Stimulated activated naive CD8-positive, alpha-beta T cell treated with anti-CD3 and anti-CD28 coated beads, Interleukin-15, amount 100 ng/mL, for 72 hours (primary cell): ENCODE results near the gene ADAMTS13.

ENCODE experiments used
- ATAC-seq: fragments of 150-1000 bp; cut with Tn5 transposase; 2 replicates; pipeline ENCODE4 v1.10.0; 2021; ENCODE audit warnings: mild to moderate bottlenecking, moderate library complexity
- DNase-seq, 2 donors: peaks; one replicate each; pipeline ENCODE4 v3.0.0; 2021 to 2022
- H3K27ac Mint-ChIP-seq, 2 donors: one replicate each; pipeline ENCODE4 v1.8.0; 2022; ENCODE audit warnings: mild to moderate bottlenecking in 2 of 2, mixed read lengths in 2 of 2, moderate library complexity in 2 of 2
- H3K27me3 Mint-ChIP-seq: one replicate; pipeline ENCODE4 v1.8.0; 2022; ENCODE audit warnings: mixed read lengths
- H3K4me1 Mint-ChIP-seq: one replicate; pipeline ENCODE4 v1.8.0; 2022; ENCODE audit warnings: mild to moderate bottlenecking, mixed read lengths
- H3K4me3 Mint-ChIP-seq, 2 donors: one replicate each; pipeline ENCODE4 v1.8.0; 2022; ENCODE audit warnings: mild to moderate bottlenecking in 2 of 2, mixed read lengths in 2 of 2, moderate library complexity in 1 of 2
- H3K9me3 Mint-ChIP-seq, 2 donors: one replicate each; pipeline ENCODE4 v1.8.0; 2022; ENCODE audit warnings: mixed read lengths in 2 of 2

The ADAMTS13 gene

DNA sequence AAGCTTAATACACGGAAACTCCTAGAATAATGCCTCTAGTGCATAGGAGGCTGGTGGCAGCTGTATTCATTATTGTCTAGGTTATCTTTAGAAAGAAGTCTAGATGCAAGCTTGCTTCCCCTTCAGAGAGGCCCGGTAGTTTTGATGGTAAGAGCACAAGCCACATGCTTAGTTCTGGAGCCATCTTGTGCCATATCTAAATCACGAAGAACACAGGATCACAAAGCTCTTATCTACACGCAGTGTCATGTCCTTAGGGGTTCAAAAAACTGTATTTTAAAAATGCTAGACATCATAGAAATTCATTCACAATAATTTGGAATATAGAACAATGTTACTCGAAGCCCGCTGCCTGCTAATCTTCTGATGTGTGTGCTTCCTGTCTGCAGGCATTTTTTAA, 43.8 kb downstream of the ADAMTS13 start:
- ATAC-seq (no peak), DNase-seq (no peak)
- Mint-ChIP-seq H3K4me1 (no peaks in the 10 kb centered on the region), H3K9me3 (no peaks in the 10 kb centered on the region), H3K27me3 (no peaks in the 10 kb centered on the region), H3K4me3 (no peak overlapping the region), H3K27ac (no peak overlapping the region)

- Mint-ChIP-seq H3K4me3 (no peak overlapping the region), H3K9me3 (no peaks in the 10 kb centered on the region), H3K4me1 (no peaks in the 10 kb centered on the region), H3K27ac (no peak overlapping the region), H3K27me3 (no peaks in the 10 kb centered on the region)
- no peak for DNase-seq
- no peak for ATAC-seq
These were observed 44.9 kb downstream of the ADAMTS13 start for GRCh38 chr9:133467101-133467500.

- Mint-ChIP-seq H3K27ac (no peak overlapping the region), H3K27me3 (no peaks in the 10 kb centered on the region), H3K9me3 (no peaks in the 10 kb centered on the region), H3K4me1 (no peaks in the 10 kb centered on the region), H3K4me3 (no peak overlapping the region)
- no peak for DNase-seq
- no peak for ATAC-seq
These were observed 46.2 kb downstream of the ADAMTS13 start for GRCh38 chr9:133468374-133468773.

DNA sequence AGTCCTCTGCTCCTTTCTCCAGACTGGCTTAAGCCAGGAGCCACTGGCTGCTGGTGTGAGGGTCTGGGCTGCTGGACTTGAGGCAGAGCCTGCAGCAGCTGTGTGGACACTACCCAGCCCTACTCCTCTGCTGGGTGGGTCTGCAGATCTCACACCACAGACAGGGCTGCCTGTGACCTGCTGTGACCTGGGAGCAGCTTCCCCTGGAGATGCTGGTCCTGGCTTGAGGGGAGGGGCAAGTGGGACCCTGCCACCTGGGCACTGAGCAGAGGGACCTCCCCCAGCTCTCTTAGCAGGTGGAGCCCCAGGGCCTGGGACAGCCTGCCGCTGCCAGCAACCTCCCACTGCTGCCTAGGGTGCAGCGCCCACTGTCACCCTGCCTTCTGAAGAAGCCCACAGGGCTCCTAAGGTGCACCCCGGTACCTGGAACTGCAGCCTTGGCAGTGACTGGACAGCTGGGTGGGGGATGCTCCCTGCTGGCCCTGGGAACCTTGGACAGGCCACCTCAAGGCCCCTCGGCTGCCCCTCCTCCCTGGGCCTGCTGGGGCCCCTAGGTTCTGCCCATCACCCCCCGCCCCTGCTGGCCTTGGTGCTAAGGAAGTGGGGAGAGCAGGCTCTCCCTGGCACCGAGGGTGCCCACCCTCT, 46.7 kb downstream of the ADAMTS13 start:
- no peaks in the 10 kb centered on the region for H3K4me1 Mint-ChIP-seq
- ATAC-seq: no peak
- no peak for DNase-seq
- no peaks in the 10 kb centered on the region for H3K27me3 Mint-ChIP-seq
- no peaks in the 10 kb centered on the region for H3K9me3 Mint-ChIP-seq
- H3K27ac Mint-ChIP-seq: no peak overlapping the region
- no peak overlapping the region for H3K4me3 Mint-ChIP-seq

- H3K4me1 Mint-ChIP-seq: no peaks in the 10 kb centered on the region
- H3K4me3 Mint-ChIP-seq: no peak overlapping the region
- no peaks in the 10 kb centered on the region for H3K9me3 Mint-ChIP-seq
- ATAC-seq (no peak), DNase-seq (no peak)
- H3K27ac Mint-ChIP-seq: no peak overlapping the region
- no peaks in the 10 kb centered on the region for H3K27me3 Mint-ChIP-seq
These were observed 48.3 kb downstream of the ADAMTS13 start for GRCh38 chr9:133470427-133470924.

DNA sequence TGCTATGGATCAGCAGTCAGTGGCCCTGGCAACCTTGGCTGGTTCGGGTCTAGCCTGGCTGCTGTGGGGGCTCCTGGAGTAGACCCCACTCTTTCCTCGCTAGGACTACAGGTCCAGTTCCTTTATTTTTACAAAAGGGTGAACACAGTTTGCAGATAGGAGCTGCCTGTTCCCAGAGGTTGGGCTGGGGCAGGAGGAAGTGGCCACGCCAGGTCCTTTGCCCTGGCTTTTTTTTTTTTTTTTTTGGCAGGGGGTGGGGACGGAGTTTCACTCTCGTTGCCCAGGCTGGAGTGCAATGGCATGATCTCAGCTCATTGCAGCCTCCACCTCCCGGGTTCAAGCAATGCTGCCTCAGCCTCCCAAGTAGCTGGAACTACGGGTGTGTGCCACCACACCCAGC, 48.8 kb downstream of the ADAMTS13 start:
- no peak for ATAC-seq
- DNase-seq: no peak
- peak overlapping the region in 1 of 2 donors; percentile 63 for H3K27ac Mint-ChIP-seq
- H3K27me3 Mint-ChIP-seq: no peaks in the 10 kb centered on the region
- no peaks in the 10 kb centered on the region for H3K9me3 Mint-ChIP-seq
- H3K4me3 Mint-ChIP-seq: no peak overlapping the region
- H3K4me1 Mint-ChIP-seq: peaks cover under 1% of the 10 kb centered on the region

DNA sequence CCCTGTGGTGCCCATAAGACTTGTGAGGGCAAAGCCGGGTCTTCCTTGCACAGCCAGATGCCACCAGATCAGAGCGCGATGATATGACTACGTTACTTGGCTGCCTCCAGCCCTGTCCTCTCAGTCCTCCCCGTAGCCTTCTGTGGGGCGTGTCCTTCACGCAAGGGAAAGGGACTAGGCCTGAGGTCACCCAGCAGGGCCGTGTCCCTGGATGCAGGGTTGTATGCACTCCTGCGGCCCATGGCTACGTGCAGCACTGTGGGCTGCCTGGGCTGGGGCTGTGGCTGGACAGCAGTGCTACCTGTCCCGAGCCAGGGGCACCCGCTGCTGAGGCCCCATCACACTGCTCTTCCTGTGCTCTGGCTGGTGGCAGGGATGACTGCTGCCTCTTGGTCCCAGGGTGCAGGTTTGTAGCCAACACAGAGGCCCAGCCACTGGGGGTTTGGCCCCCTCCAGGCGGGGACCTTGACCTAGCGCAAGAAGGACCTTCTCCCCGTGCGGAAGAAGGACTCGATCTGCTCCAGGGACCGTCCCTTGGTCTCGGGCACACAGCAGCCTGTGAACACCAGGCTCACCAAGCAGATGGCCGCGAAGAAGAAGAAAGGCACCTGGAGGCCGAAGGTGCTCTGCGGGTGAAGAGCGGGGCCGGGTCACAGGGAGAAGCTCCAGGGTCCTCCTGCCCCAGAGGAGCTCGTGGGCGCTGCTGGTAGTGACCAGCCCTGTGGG, 49.5 kb downstream of the ADAMTS13 start:
- H3K4me1 Mint-ChIP-seq: peaks cover 7% of the 10 kb centered on the region
- H3K27ac Mint-ChIP-seq: no peak overlapping the region

GRCh38 chr9:133472277-133472645, 50.1 kb downstream of the ADAMTS13 start:
- Mint-ChIP-seq H3K4me3 (no peak overlapping the region), H3K27me3 (no peaks in the 10 kb centered on the region)
- DNase-seq: no peak

More for the DNA sequence above, 49.5 kb downstream of the ADAMTS13 start:
- no peak for ATAC-seq
- Mint-ChIP-seq H3K9me3 (no peaks in the 10 kb centered on the region), H3K27me3 (no peaks in the 10 kb centered on the region), H3K4me3 (no peak overlapping the region)
- DNase-seq: no peak

GRCh38 chr9:133472753-133473378, 50.7 kb downstream of the ADAMTS13 start:
- peaks cover 11% of the 10 kb centered on the region for H3K4me1 Mint-ChIP-seq
- H3K27ac Mint-ChIP-seq: no peak overlapping the region
- H3K27me3 Mint-ChIP-seq: no peaks in the 10 kb centered on the region
- H3K9me3 Mint-ChIP-seq: no peaks in the 10 kb centered on the region
- no peak for ATAC-seq
- no peak overlapping the region for H3K4me3 Mint-ChIP-seq
- DNase-seq: no peak

More at GRCh38 chr9:133472277-133472645, 50.1 kb downstream of the ADAMTS13 start:
- Mint-ChIP-seq H3K27ac (no peak overlapping the region), H3K9me3 (no peaks in the 10 kb centered on the region), H3K4me1 (peaks cover 7% of the 10 kb centered on the region)
- no peak for ATAC-seq

GRCh38 chr9:133473743-133474142, 51.6 kb downstream of the ADAMTS13 start:
- peaks cover 20% of the 10 kb centered on the region for H3K4me1 Mint-ChIP-seq
- H3K27me3 Mint-ChIP-seq: no peaks in the 10 kb centered on the region
- no peaks in the 10 kb centered on the region for H3K9me3 Mint-ChIP-seq
- no peak overlapping the region for H3K27ac Mint-ChIP-seq
- no peak overlapping the region for H3K4me3 Mint-ChIP-seq
- ATAC-seq (no peak), DNase-seq (no peak)

- Mint-ChIP-seq H3K27ac (no peak overlapping the region), H3K9me3 (no peaks in the 10 kb centered on the region), H3K27me3 (no peaks in the 10 kb centered on the region), H3K4me3 (no peak overlapping the region), H3K4me1 (peaks cover 22% of the 10 kb centered on the region)
- ATAC-seq (no peak), DNase-seq (no peak)
These were observed 52.0 kb downstream of the ADAMTS13 start for GRCh38 chr9:133474215-133474614.

- H3K9me3 Mint-ChIP-seq: no peaks in the 10 kb centered on the region
- peaks cover 28% of the 10 kb centered on the region for H3K4me1 Mint-ChIP-seq
- H3K4me3 Mint-ChIP-seq: no peak overlapping the region
- DNase-seq (no peak), ATAC-seq (no peak)
- no peaks in the 10 kb centered on the region for H3K27me3 Mint-ChIP-seq
- no peak overlapping the region for H3K27ac Mint-ChIP-seq
These were observed 52.7 kb downstream of the ADAMTS13 start for GRCh38 chr9:133474853-133475252.

GRCh38 chr9:133475292-133476012, 53.3 kb downstream of the ADAMTS13 start:
- Mint-ChIP-seq H3K9me3 (no peaks in the 10 kb centered on the region), H3K27ac (no peak overlapping the region), H3K4me1 (peaks cover 32% of the 10 kb centered on the region), H3K4me3 (no peak overlapping the region), H3K27me3 (no peaks in the 10 kb centered on the region)
- ATAC-seq (no peak), DNase-seq (no peak)

DNA sequence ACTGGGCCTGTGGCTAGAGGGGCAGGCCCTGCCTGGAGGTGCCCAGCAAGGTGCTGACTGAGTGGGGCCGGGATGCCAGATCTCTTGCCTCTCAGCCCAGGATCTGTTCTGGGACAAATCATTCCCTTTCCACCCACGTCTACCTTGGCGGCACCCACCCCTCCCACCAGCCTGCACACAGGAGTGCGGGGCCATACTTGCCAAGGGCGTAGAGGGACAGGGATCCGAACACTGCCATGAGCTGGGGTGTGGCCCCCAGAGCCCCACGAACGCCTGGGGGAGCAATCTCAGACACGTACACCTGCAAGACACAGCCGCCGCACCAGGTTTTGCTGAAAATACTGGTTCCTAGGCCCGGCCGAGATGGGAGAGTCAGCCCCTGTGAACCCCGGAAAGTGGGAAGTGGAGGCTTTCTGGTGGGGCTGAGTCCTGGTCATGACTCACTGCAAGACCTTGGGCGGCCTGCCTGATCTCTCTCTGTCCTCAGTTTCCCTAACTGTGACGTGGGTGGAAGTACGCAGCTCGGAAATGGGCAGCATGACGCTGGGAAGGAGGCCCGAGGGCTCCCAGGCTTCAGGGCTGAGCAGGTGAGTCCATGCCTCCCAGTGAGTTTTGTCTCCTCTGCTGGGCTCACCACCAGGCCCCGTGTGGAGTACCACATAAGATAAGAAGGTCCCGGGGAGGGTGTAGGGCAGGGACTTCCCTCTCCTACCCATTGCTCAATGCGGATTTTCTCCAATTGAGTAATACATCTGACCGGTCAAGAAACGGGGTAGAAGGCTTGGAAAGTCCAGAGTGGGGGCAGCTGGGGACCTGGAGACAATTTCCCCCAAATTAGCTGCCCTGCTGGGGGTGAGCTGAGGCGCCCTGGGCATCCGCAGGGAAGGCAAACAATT, 54.1 kb downstream of the ADAMTS13 start:
- no peak for ATAC-seq
- no peak for DNase-seq
- Mint-ChIP-seq H3K9me3 (no peaks in the 10 kb centered on the region), H3K27ac (no peak overlapping the region), H3K4me3 (no peak overlapping the region), H3K4me1 (peaks cover 32% of the 10 kb centered on the region), H3K27me3 (no peaks in the 10 kb centered on the region)

- Mint-ChIP-seq H3K4me1 (peaks cover 32% of the 10 kb centered on the region), H3K27ac (no peak overlapping the region), H3K4me3 (no peak overlapping the region), H3K9me3 (no peaks in the 10 kb centered on the region), H3K27me3 (no peaks in the 10 kb centered on the region)
- ATAC-seq: no peak
- no peak for DNase-seq
These were observed 54.8 kb downstream of the ADAMTS13 start for GRCh38 chr9:133476941-133477340.
